ENCODE results near the gene ERC1.

Gene ERC1

DNA sequence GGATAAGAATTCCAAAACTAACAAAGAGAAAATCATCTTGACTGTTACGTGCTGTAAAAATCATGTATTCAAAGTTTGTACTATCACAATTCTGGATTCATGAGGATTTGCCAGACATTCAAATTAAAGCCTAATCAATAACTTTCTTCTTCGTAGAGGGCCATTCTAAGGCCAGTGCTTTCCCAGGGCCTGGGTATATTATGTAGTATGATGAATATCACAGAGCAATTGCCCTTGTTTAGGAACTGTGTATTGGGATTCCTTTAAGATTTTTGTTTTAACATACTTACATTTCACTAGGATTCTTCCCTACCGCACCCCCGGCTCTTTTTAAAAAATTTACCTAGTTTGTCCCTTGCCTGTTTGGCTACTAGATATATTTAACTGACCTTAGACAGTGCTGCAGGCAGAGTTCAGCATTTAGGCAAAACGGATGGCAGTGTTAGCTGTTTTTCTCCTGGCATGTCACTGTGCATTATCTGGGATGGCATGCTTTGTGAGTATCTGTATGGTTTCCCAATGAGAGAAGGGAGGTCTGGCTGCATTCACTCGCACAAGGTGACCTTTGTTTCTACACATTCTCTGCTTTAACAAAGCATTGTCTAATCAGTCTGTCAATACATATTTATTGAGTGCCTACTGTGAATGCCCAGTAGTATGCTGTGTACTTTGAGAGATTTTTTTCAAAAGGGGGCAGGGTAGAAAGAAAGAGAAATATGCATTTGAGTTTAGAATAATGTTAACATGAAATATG, 63.3 kb downstream of the ERC1 start:
- no peak overlapping the region for H3K4me3 ChIP-seq (replicated peaks; ENCODE audit: insufficient read depth, low read length)
- no peaks in the 10 kb centered on the region for H3K27me3 ChIP-seq (ENCODE audit: insufficient read depth, poor library complexity, severe bottlenecking)
- no peak for TF ChIP-seq SPI1 (IDR thresholded peaks at IDR 0.05; ENCODE audit: borderline replicate concordance, low read depth)
- TF ChIP-seq, protein P1, sequence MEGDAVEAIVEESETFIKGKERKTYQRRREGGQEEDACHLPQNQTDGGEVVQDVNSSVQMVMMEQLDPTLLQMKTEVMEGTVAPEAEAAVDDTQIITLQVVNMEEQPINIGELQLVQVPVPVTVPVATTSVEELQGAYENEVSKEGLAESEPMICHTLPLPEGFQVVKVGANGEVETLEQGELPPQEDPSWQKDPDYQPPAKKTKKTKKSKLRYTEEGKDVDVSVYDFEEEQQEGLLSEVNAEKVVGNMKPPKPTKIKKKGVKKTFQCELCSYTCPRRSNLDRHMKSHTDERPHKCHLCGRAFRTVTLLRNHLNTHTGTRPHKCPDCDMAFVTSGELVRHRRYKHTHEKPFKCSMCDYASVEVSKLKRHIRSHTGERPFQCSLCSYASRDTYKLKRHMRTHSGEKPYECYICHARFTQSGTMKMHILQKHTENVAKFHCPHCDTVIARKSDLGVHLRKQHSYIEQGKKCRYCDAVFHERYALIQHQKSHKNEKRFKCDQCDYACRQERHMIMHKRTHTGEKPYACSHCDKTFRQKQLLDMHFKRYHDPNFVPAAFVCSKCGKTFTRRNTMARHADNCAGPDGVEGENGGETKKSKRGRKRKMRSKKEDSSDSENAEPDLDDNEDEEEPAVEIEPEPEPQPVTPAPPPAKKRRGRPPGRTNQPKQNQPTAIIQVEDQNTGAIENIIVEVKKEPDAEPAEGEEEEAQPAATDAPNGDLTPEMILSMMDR (IDR thresholded peaks at IDR 0.05; ENCODE audit: insufficient read depth, low read length) = no peak
- TF ChIP-seq, protein P2, sequence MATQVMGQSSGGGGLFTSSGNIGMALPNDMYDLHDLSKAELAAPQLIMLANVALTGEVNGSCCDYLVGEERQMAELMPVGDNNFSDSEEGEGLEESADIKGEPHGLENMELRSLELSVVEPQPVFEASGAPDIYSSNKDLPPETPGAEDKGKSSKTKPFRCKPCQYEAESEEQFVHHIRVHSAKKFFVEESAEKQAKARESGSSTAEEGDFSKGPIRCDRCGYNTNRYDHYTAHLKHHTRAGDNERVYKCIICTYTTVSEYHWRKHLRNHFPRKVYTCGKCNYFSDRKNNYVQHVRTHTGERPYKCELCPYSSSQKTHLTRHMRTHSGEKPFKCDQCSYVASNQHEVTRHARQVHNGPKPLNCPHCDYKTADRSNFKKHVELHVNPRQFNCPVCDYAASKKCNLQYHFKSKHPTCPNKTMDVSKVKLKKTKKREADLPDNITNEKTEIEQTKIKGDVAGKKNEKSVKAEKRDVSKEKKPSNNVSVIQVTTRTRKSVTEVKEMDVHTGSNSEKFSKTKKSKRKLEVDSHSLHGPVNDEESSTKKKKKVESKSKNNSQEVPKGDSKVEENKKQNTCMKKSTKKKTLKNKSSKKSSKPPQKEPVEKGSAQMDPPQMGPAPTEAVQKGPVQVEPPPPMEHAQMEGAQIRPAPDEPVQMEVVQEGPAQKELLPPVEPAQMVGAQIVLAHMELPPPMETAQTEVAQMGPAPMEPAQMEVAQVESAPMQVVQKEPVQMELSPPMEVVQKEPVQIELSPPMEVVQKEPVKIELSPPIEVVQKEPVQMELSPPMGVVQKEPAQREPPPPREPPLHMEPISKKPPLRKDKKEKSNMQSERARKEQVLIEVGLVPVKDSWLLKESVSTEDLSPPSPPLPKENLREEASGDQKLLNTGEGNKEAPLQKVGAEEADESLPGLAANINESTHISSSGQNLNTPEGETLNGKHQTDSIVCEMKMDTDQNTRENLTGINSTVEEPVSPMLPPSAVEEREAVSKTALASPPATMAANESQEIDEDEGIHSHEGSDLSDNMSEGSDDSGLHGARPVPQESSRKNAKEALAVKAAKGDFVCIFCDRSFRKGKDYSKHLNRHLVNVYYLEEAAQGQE (IDR thresholded peaks at IDR 0.05; ENCODE audit: insufficient replicate concordance, low read depth) = no peak
- no peak for TF ChIP-seq GABPA (IDR thresholded peaks at IDR 0.05; ENCODE audit: low read depth)
- TF ChIP-seq POLR2AphosphoS5 (IDR thresholded peaks at IDR 0.05; ENCODE audit: low read depth) = no peak
- H3K27ac ChIP-seq (replicated peaks) = no peak overlapping the region
- no peak for DNase-seq (ENCODE audit: low read depth in 1 of 2, low spot score in 1 of 2)

- no peak for DNase-seq (ENCODE audit: low read depth in 1 of 2, low spot score in 1 of 2)
- Histone ChIP-seq H3K27ac (replicated peaks) (no peak overlapping the region), H3K27me3 (ENCODE audit: insufficient read depth, poor library complexity, severe bottlenecking) (no peaks in the 10 kb centered on the region), H3K4me3 (replicated peaks; ENCODE audit: insufficient read depth, low read length) (no peak overlapping the region)
- TF ChIP-seq, protein P2 (IDR thresholded peaks at IDR 0.05; ENCODE audit: insufficient replicate concordance, low read depth) = no peak
- TF ChIP-seq, protein P1 (IDR thresholded peaks at IDR 0.05; ENCODE audit: insufficient read depth, low read length) = no peak
- no peak for TF ChIP-seq GABPA (IDR thresholded peaks at IDR 0.05; ENCODE audit: low read depth)
- no peak for TF ChIP-seq POLR2AphosphoS5 (IDR thresholded peaks at IDR 0.05; ENCODE audit: low read depth)
Observed at GRCh38 chr12:1056390-1056789, 65.4 kb downstream of the ERC1 start.

DNA sequence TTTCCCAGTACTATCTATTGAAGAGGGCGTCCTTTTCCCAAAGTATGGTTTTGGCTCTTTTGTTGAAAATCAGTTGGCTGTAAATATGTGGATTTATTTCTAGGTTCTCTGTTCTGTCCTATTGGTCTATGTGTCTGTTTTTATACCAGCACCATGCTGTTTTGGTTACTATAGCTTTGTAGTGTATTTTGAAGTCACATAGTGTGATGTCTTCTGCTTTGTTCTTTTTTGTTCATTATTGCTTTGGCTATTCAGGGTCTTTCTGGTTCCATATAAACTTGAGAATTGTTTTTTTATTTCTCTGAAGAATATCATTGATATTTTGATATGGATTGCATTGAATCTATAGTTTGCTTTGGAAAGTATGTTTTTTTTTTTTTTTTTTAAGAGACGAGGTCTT, 67.4 kb downstream of the ERC1 start:
- TF ChIP-seq POLR2AphosphoS5 (IDR thresholded peaks at IDR 0.05; ENCODE audit: low read depth) = no peak
- TF ChIP-seq GABPA (IDR thresholded peaks at IDR 0.05; ENCODE audit: low read depth) = no peak
- no peak for TF ChIP-seq SPI1 (IDR thresholded peaks at IDR 0.05; ENCODE audit: borderline replicate concordance, low read depth)
- TF ChIP-seq, protein P2 (IDR thresholded peaks at IDR 0.05; ENCODE audit: insufficient replicate concordance, low read depth) = no peak
- TF ChIP-seq, protein P1 (IDR thresholded peaks at IDR 0.05; ENCODE audit: insufficient read depth, low read length) = no peak
- no peak for DNase-seq (ENCODE audit: low read depth in 1 of 2, low spot score in 1 of 2)
- H3K27me3 ChIP-seq (ENCODE audit: insufficient read depth, poor library complexity, severe bottlenecking) = no peaks in the 10 kb centered on the region

More for the DNA sequence above, 67.4 kb downstream of the ERC1 start:
- Histone ChIP-seq H3K27ac (replicated peaks) (no peak overlapping the region), H3K4me3 (replicated peaks; ENCODE audit: insufficient read depth, low read length) (no peak overlapping the region)
